Gastrocnemius medialis (tissue), 4 donors: Measurements from ENCODE around the gene ROPN1L.

ENCODE experiments used
- CTCF ChIP-seq, 5 experiments: fragments of 450-650 bp in 3 of 5; fragments of 200-600 bp in 2 of 5; sonication (generic) in 2 of 5; IDR thresholded peaks in 4 of 5; conservative IDR thresholded peaks in 1 of 5; 1 replicate in 4 of 5; 2 replicates in 1 of 5; pipeline ENCODE4 v1.5.1; 2016 to 2019; ENCODE audit warnings: antibody characterized with exemption in 5 of 5, mild to moderate bottlenecking in 3 of 5, moderate library complexity in 3 of 5
- POLR2A ChIP-seq, 2 donors: fragments of 450-650 bp; IDR thresholded peaks; one replicate each; pipeline ENCODE4 v1.6.1; 2017; ENCODE audit warnings: antibody characterized with exemption in 2 of 2, mild to moderate bottlenecking in 2 of 2, moderate library complexity in 2 of 2

- TF ChIP-seq CTCF (IDR thresholded peaks at IDR 0.05 in 4 of 5, conservative IDR thresholded peaks at IDR 0.05 in 1 of 5) (no peak), POLR2A (IDR thresholded peaks at IDR 0.05) (no peak)
These were observed 45.0 kb downstream of the ROPN1L start for GRCh38 chr5:10486511-10487344.
